Activated T-cell treated with anti-CD3 and anti-CD28 coated beads for 48 hours (primary cell): ENCODE measurements around the gene SGCA.

ENCODE experiments used
- DNase-seq: peaks from one replicate; pipeline ENCODE4 v3.0.0-alpha.2; 2020; ENCODE audit warnings: low read depth

Gene SGCA

DNA sequence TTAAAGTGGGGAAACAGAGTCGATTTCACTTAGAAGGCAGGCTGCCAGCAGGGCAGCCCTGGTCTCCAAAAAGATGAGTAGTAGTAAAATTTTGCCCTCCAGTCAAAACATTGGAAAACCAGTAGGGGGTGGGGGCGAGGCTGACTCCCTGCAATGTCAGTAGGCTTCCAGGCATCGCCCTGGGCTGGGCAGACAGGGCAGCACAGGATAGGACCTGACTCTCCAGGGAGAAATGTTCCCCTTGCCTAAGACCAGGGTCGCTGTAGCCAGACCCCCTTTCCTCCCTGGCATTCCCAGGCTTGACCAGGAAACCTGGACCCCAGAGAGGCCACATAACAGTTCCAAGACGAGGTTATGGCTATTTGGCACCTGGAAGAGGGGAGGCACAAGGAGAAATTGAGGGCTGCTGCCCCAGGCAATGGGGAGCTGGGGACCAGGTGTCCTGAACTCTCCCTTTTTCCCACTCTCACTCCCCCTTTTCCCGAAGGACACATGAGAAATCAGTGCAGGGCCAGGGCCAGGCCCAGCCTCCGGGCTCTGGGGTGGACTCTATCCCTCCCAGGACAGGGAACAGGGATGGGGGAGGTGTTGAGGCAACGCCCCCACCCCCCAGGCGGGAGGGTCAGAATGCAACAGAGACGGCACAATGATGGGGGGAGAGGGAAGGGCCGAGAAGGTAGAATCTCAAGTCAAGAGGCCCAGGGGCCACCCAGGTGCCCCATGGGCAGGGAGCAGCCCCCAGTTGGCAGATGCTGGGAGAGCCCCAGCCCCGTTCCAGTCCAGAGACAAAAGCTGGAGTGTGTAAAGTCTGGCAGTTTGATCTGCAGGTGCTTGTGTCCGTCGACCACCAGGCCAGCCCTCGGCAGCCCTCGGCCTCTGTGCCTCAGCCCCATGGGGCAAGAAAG lies 31.3 kb upstream of the SGCA start:
- no peak for DNase-seq

DNA sequence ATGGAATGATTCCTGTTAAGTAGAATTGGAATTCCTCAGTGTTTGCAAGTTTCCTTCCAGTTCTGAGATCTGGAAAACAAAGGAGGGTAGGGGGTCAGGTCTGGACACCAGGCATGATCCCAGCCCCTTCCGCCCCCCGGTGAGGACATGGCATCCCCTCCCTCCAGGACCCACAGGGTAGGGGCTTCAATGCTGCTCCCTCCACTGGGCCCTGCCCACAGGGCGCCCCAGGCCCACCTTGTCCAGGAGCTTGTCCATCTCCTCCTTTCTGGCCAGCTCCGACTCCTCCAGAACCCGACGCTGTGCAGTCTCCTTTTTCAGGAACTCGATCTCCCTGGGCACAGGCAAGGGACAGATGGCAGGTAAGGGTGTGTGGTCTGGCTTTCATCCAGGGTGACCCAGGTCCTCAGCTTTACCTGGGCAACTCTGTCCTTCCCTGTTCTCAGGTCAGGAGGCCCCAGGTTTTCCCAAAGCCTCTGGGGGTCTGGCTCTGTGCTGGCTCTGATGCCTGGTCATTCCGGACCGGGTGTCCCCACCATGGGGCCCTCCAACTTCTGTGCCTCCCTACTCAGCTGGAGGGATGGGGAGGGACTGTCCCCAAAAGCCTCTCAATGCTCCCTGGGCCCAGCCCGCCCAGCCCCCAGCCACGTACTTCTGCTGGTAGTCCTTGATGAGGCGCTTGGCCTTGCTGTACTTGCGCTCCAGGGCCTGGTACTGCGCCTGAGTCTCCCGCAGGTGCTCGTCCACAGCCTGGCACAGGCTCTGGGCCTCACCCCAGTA lies 30.3 kb upstream of the SGCA start:
- DNase-seq = no peak

DNA sequence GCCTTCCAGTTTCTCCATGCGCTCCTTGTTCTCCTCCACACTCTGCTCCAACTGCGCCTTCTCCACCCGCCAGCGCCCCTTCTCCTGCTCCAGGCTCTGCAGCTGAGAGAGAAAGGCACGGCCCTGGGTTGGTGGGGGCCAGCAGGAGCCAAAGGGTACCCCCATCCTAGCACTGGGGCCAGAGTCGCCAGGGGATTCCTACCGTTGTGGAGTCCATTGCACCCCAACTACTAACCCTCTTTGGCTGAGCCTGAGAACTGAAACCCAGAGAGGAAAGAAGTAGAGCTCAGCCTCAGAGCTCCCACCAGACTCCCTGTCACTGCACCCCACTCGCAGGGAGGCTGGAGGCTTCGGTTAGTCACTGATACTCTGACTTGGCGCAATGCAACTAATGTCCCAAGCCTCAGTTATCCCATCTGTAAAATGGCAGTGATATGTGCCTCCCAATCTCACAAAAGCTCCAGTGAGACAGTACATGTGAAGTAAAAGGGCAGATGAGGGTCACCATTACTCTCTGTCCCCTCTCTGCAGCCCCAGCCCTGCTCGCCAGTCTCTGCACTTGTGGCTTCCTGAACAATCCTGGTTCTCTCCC lies 29.6 kb upstream of the SGCA start:
- DNase-seq = no peak

DNA sequence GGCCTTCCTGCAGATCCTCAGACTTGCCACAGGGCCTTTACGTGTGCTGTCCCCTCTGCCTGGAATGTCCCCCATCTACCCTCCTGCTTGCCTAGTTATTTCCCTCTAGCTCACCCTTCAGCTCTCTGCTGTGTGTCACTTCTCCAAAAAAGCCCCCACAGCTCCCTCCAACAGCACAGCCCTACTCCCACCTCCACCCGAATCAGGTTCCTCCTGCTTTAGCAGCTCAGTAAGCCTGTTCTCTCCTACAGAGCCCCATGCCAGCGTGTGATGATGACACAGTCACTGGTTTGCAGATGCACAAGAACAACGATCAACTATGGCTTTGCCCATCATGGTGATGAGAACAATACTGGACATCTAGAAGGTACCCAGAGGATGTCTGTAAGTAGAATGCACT lies 28.8 kb upstream of the SGCA start:
- no peak for DNase-seq

DNA sequence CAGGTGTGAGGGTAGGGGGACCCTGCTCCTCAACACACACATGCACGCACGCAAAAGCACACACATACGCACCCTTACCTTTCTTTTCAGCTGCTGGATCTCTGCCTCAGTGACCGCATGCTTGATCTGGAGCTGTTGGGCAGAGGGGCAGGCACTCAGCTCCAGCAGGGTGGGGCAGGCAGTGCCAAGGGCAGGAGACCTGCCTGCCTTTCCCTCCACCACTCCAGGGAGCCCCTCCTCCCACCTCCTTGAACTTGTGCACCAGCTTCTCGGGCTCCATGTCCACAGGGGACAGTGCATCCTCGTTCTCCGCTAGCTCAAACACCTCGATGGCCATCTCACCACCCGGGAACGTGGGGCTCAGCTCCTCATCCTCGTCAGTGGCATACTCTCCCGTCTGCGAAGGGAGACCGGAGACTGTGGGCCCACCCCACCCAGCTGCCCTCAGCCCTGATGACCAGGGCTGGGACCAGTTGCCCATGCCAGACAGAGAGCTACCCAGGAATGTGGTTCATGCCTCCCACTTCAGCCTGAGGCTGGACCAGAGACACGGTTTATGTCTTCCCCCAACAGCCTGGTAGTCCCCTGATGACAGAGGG lies 26.5 kb upstream of the SGCA start:
- no peak for DNase-seq

DNA sequence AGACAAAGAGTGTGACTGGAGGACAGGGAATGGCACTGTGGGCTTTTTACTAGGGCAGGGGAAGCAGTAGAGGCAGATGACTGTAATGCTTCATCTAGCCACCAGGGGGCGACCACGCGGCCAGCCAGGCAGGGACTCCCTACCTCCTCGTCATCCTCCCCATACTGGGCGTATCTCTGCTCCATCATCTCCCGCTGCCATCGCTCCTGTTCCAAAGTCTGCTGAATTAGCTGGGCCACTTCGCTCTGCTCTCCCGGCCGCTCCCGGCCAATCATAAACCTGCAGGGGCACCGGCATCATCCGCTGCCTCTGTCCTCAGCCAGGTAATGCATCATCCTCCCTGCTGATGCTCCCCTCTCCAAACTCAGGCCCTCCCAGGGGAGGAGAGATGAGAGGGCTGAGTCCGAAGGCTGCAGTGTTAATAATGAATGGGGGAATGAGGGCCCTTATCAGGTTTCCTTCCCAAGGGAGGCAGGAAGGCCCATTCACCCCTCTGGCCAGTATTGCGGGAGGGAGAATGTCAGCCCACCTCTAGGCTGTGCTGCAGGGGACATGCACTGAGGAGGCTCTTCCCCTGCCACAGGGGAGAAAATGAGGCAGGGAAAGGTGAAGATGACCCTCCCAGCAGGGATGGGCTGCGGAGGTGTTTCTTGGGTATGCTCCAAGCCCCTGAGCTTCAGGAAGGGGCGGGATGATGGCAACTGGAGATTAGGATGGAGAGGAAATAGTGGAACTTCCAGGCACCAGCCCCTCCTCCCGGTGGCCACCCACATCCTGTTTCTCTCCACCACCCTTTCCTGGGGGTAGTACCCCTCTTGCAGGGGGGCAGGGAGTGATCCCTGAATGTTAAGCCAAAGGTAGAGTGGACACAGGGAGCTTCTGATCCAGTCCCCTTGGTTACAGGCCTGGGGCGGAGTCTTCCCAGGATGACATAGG lies 25.6 kb upstream of the SGCA start:
- DNase-seq = peak; percentile 77

DNA sequence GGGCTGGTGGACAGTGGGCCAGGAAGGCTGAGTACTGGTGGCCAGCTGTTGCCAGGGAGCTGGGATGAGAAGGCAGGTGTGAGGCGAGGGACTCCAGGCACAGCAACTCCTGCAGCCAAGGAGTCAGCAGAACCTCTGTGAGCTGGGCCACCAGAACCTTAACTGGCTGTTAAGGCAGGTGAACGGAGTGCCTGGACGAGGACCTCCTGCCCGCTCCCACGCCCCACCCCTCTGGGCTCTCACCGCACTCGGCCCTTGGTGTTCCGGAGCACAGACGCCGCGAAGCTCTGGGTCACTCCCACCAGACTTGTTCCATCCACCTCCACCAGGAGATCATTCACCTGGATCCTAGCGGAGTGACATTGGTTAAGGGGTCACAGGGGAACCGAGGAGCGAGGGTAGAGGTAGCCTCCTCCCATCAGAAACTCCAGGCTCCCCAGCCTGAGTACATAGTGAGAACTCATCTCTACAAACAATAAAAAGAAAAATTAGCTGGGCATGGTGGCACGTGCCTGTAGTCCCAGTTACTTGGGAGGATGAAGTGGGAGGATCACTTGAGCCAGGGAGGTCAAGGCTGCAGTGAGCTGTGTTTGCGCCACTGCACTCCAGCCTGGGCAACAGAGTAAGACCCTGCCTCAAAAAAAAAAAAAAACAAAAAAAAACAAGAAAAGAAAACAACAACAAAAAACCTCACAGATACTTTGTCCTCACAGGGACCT lies 24.6 kb upstream of the SGCA start:
- DNase-seq = no peak

DNA sequence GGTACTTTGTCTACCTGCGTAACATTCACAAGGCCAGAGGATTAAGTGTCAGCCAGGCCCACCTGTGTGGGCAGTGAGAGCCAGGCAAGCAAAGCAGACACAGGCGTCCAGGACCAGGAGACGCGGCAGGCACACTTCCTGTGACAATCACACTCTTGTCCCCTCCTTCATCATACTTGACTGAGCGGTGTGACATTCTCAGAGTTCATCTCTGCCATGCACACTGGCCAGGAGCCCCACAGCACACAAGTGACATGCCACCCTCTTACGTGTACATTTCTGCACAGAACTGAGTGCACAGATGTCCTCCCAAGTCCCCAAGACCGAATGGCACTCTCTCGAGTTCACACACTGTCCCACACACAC lies 24.1 kb upstream of the SGCA start:
- DNase-seq = no peak

DNA sequence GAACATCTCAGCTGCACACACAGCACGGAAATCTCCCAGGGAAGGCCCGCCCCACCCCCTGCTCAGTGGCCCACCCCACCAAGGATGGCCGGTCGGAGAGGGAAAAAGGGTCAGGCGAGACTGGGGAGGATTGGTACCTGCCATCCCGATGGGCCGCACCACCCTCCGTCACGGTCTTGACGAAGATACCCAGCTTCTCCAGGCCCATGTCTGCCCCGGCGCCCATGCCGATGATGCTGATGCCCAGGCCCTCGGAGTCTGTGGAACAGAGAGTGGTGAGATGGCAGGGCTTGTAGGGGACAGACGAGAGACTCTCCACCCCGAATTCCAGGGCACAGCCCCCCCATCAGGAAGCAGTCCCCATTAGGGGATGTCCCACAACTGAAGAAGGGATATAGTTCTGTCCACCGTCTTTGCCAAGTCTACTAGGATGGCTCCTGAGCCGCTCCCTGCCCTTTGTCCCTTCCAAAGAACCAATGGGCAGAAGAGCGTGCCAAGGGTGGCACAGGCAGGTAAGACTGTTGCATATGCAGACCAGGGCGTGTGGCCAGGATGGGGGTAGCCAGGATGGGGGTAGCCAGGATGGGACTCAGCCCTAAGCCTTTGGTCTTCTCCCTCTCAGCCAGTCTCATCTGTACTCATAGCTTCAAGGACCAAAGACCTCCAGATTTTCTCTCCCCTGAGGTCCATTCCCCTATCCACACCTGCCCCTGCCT lies 22.2 kb upstream of the SGCA start:
- DNase-seq = no peak

DNA sequence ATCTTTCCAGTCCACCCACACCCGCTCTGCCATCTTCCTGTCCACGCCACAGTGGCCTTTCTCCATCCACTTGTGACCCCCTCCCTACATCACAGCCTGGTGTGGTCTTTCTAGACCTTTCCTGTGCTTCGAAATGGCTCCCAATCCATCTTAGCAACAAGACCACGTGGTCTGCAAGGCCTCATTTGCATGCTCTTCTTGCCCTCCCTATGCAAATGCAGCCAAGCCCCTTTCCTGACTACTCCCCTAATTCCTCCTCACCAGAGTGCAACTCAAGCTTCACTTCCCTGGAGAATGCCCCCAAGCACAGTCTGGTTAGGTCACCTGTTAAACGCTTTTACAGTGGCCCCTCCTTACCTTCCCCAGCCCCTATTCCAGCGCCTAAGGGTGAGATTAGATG lies 21.4 kb upstream of the SGCA start:
- DNase-seq = no peak

DNA sequence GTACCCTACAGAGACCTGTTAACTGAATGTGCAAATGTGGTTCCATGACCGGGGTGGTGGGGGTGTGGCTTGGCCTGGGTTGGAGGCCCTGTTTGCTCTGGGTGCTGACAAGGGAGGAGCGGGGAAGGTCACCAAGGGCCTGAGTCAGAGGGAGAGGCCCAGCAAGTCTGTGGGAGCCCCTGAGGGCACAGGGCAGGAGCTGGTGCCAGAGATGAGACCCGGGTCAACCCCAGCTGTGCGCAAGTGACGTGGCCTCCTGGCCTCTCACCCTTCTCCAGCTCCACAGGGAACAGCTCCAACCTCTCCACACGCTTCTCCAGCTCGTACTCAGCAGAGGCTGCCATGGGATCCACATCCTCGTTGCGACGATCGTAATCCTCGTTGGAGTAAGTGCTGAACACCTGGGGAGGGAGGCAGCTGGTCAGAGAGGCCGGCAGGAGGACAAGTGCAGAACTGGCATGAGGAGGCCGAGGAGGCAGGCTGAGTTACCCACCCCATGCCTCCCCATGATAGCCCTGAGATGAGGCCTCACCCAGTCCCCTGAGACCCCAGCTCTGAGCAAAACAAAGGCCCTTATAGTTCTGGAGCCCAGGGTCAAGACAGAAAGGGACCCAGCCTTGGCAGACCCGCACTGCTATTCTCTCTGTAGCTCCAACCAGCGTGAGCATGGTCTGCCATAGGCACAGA lies 20.8 kb upstream of the SGCA start:
- no peak for DNase-seq

DNA sequence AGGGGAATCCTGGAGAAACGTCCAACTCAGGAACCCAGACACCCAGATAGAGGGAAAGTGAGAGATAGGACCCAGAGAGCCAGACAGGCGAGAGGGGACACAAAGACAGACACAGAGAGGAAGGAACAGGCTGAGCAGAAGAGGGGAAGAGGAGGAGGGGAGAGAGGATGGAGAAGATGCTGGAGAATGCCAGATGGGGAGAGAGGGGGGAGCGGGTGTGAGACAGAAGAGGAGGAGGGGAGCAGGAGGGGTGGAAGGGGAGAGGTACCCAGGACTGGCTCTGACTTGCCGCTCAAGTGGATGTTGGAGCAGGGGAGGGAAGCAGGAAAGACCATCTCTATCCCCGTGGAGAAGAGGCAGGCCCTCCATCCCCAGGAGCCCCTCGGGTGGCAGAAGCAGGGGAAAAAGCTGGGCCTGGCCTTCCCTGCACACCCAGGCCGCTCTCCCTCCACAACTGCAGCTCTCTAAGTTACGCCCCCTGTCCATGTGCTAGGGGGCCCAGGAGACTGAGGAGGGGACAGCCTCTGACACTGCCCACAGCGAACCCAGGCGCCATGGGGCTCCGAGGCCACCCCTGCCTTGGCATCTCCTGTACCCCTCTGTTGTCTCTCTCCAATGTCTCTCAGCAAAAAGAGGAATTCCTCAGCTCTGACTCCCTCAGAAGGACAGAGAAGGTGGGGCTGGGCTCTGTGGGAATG lies 20.1 kb upstream of the SGCA start:
- DNase-seq = no peak

DNA sequence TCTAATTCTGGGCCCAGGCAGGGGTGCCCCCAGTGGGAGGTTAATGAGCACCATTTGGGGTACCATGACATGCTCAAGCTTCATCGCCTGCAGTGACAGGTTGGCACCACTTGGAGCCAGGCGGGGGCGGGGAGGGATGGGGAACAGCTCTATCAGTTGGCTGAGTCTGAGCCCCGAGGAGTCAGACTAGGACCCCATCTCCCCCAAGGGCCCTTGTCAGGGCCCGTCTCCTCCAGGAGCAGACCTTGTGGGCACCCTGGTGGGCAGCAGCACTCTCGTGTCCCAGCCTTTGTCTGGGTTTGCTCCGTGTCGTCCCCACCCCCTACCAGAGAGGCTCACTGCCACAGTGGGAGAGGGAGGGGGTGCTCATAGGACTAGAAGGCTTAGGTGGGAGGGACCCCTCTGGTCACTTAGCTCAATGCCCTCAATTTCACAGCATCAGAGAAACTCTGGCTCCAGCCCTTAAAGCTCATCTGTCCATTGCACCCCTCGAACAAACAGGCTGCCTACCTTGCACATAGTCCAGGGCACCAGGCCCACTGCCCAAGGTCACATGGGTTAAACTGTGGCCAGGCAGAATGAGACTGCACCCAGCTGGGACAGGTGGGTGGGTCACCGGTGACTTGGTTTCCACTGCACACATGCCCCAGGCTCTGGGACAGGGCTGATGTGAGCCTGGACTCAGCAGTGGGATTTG lies 19.4 kb upstream of the SGCA start:
- no peak for DNase-seq

DNA sequence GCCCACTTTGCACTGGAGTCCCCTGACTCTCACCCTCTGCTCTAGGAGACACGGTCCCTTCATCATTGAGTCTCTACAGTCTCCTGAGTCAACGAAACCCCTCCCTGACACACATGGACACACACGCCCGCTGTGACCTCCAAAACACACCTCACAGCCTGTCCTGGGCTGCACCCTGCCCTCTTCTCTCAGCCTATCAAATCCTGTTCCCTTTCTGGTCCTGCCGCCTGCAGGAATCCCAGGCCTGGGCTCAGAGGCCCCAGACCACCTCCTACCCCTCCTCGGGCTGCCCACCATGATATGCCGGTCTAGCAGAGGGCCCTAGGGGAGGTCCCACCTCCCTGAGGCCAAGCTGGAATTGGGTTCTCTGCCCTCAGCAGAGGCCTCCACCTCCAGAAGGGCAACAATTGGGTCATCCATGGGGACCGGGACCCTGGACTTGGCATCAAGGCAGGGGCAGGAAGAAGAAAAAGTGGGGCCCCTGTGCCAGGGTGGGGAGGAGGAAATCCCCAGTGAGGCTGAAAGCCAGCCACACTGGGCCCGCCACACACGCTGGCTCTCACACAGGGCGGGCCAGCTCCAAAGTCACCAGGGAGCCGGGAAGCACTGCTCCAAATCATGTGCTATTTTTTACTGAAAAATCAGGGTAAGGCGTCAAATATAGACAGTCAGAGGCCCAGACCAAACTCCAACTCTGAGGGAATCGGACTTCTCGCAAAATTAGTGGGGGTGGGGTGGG lies 18.7 kb upstream of the SGCA start:
- no peak for DNase-seq

DNA sequence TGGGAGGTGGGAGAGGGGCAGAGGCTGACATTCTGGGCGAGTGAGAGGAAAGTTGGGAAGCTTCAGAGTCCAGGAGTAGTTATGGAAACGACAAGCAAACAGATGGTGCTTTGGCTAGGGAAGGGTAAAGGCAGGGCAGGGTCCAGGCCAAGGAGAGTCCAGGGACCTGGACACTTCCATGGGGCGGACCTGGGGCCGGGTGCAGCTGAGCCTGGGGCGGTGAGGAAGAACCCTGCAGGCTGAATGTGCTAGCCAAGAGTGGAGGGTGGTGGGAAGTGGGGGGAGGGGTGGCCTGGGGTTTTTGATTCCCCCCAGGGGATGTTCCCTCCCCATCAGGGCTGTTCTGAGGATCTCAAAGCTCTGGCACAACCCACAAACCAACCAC lies 18.0 kb upstream of the SGCA start:
- DNase-seq = no peak

DNA sequence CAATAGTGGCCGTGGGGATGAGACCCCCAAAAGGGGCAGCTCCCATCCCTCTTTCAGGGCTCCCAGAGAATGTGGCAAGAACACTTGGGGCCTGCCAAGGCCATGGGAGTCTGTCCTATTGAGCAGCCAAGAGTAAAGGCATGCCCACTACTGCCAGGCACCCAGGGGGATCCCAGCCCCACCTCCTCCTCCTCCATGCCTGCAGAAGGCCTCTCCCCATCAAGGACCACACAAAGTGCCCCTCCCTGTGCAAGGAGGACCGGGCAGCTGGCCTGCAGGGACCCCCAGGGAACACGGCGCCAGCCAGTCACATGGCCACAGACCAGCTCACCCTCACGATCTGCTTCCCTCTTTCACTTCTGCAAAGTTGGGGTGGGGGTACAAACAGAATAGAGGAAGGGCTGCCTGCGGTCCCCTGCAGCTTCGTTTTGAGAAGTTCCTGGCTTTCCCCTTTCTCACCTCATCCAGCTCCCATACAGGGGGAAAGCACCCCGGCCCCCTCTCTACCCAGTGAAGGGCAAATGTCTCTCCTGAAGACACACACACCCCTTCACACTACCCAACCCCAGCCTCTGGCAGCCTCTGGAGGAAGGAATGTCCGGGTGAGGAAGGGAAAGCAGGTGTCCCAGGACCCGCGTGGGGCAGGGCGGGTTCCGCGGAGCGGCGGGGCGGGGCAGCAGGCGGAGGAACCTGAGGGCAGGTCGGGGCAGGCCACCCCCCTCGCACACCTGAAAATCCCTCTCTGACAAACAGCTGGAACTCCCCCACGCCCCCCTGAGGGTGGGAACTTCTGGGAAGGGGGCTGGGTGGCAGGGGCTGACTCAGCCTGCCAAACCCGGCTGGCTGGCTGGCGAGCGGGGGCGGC lies 17.3 kb upstream of the SGCA start:
- peak; percentile 75 for DNase-seq

DNA sequence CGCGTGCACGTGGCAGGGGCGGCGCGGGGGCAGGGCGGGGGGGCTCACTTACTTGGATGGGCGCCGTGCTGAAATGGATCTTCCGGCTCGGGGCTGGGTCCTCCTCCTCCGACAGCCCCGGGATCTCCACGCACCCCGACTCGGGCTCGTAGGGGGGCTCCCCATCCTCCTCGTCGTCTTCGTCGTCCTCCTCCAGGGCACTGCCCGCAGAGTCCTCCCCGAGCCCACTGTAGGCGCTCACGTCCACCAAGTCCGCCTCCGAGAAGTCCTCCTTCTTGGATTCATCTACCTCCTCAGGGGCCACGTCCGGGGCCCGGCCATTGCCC lies 16.8 kb upstream of the SGCA start:
- DNase-seq = no peak
